HL-60 (cell line): ENCODE measurements around the gene CCS.

Experiments
- GABPA ChIP-seq: IDR thresholded peaks from 2 replicates; pipeline ENCODE4 v1.6.1; 2012; ENCODE audit warnings: low read depth
- POLR2AphosphoS5 ChIP-seq: IDR thresholded peaks from 2 replicates; pipeline ENCODE4 v1.6.1; 2012; ENCODE audit warnings: low read depth
- REST ChIP-seq: IDR thresholded peaks from 2 replicates; pipeline ENCODE4 v1.6.1; 2012; ENCODE audit warnings: low read depth; ENCODE audit not compliant: insufficient replicate concordance
- TF ChIP-seq, protein P1 (sequence below): IDR thresholded peaks from one replicate; pipeline ENCODE4 v1.5.1; 2011; ENCODE audit warnings: low read length, control low read depth, inconsistent platforms; ENCODE audit not compliant: insufficient read depth

GRCh38 chr11:66600631-66601233 lies 7.7 kb downstream of the CCS start:
- TF ChIP-seq, protein P1, sequence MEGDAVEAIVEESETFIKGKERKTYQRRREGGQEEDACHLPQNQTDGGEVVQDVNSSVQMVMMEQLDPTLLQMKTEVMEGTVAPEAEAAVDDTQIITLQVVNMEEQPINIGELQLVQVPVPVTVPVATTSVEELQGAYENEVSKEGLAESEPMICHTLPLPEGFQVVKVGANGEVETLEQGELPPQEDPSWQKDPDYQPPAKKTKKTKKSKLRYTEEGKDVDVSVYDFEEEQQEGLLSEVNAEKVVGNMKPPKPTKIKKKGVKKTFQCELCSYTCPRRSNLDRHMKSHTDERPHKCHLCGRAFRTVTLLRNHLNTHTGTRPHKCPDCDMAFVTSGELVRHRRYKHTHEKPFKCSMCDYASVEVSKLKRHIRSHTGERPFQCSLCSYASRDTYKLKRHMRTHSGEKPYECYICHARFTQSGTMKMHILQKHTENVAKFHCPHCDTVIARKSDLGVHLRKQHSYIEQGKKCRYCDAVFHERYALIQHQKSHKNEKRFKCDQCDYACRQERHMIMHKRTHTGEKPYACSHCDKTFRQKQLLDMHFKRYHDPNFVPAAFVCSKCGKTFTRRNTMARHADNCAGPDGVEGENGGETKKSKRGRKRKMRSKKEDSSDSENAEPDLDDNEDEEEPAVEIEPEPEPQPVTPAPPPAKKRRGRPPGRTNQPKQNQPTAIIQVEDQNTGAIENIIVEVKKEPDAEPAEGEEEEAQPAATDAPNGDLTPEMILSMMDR, result no peak
- no peak for TF ChIP-seq POLR2AphosphoS5
- TF ChIP-seq GABPA, result no peak
- no peak for TF ChIP-seq REST
